HG02938 (cell line): ENCODE data around the gene BLVRB.
"Not testable (repeated sequence)": the region's sequence is repeated elsewhere in the genome, so short reads cannot be mapped to it uniquely, and the experiment has no call there.

Experiments
- ATAC-seq: cut with Tn5 transposase; IDR thresholded peaks from one replicate; pipeline ENCODE4 v1.9.1; 2021; ENCODE audit warnings: mild to moderate bottlenecking, moderate library complexity; ENCODE audit not compliant: unreplicated experiment

BLVRB gene

DNA sequence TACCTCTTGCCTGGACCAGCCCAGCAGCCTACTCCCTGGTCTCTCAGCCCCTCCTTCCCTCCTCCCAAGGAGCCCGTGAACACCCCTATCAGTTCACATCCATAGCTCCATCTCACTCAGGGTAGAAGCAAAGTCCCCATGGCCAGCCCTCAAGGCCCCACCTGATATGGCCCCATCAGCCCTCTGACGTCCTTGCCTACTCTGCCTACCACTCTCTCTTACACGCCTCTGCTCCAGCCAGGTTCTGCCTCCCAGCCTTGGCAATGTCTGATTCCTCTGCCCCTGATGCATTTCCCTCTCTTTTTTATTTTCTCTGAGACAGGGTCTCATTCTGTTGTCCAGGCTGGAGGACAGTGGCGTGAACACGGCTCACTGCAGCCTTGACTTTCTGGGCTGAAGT, 13.5 kb downstream of the BLVRB start:
- ATAC-seq: no peak

DNA sequence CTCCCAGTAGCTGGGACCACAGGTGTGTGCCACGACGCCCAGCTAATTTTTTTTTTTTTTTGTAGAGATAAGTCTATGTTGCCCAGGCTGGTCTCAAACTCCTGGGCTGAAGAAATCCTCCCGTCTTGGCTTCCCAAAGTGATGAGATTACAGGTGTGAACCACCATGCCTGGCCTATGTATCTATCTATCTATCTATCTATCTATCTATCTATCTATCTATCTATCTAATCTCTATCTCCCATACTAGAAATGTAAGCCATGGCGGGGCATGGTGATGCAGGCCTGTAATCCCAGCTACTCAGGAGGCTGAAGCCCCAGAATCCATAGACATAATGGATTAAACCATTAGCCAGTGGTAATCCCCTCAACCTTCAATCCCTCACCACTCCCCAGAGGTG, 14.9 kb downstream of the BLVRB start:
- ATAC-seq: no peak

DNA sequence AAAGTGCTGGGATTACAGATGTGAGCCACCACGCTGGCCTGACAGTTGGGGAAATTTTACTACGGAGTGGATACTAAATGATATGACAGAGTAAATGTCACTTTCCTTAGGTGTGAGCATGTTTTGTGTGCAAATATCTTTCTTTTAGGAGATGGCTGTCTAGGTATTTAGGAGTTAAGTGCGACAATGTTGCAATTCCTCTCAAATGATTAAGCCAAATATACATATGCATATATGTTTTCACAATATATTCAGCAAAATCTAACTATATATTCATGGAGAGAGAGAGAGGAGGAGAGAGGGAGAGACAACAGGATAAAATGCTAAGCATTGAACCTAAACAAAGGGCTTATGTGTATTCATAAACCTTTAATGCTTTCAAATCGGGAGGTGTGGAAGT, 16.0 kb downstream of the BLVRB start:
- no peak for ATAC-seq

DNA sequence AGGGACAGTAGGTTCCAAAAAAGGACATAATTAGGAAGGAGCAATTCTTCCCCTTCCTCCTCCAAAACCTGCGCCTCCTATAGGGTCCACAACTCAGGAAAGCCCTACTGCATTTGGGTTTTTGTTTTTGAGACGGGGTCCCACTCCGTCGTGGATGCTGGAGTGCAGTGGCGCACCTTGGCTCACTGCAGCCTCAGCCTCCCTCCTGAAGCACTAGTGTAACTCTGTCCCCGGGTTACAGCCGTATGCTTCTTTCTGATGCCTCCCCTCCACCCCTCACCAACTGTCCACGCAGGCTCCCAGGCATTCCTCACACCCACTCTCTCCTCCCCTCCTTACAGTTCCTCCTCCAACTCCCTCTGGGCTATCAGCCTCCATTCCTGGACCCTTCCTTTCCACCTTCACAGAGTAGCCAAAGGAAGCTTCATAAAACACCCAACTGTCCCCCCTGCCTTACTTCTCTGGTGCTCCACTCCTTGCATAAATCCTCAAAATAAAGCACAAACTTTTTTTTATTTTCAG, 19.2 kb downstream of the BLVRB start:
- no peak for ATAC-seq

DNA sequence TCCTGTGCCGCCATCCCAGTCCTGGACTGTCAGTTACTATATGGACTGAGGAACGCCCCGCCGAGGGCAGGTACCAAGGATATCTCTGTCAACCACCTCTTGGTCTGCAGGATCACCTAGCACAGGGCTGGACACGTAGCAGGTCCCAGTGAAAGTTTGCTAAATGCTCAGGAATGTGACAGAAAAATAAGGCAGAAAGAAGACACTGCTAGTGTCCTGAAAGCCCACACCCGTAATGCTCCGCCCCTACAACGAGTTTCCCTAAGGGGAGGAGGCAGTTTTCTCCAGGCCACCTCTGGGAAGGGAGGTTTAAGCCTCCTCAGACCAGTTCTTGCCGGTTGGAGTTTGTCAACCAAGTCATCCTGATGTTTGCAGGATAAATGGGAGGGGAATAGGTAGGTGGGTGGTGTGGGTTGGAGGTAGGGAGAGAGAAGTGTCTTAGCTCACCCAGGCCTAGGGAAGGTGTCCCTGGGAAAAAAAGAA, 19.7 kb downstream of the BLVRB start:
- no peak for ATAC-seq

DNA sequence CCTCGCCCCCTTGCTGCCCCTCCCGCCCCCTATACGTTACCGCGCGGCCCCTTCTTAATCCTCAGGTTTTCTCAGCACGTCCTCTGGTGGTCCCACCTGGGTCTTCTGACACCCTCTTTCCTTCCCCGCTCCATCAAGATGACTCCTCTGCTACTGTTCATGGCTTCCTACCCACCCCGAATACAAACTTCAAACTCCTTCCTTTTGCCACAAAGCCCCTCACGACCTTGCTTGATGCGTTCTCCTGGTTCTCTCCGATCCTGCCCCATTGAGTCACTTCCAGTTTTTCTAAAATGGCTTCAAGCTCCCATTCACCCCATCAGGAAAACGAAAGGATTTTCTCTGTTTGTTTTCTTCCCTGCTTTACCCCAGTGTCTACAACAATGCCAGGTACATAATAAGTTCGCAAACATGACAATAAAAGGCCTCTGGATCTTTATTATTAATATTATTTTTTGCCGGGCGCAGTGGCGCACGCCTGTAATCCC, 20.7 kb downstream of the BLVRB start:
- no peak for ATAC-seq

DNA sequence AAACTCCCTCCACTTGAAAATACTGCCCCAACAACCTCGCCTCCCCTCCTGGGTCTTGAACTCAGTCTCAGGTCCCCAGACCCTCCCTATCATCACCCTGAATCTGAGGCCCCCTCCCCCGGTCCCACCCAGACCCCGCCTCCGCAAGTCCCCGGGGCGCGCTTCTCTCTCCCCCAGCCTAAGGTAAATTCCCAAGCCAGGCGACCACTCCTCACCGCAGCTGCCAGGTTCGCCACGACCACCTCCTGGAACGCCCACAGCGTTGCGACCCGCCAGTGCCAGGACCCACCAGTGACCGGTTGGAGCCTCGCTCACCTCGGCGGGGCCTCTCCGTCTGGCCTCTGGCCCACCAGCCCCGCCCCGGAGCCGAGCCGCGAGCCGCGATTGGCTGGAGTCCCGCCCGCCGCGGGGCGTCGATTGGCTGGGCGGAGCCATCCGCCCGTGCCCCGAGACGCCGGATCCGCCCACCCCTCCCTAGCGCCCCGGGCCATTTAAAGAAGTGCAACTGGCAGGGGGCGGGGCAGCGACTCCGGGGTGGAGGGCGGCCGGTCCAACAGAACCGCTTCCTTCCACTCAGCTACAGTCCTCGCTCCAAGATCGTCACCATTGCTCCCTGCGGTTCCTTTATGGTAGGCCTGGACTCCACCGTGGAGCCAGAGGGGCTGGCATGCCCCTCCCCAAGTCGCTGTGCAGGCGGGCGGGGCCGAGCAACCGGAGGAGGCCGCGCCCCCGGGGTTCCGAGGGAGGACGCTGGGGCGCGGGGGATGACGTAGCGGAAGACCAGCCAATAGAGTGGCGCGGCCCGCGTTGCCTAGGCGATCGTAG, 21.3 kb downstream of the BLVRB start, which contains the start of gene SERTAD3:
Gene SERTAD3 (minus strand): TSS at position 336 of the 825 bp plus-strand sequence. CDS start 2,255 bp downstream, outside the sequence.
- ATAC-seq: peak; percentile 55

DNA sequence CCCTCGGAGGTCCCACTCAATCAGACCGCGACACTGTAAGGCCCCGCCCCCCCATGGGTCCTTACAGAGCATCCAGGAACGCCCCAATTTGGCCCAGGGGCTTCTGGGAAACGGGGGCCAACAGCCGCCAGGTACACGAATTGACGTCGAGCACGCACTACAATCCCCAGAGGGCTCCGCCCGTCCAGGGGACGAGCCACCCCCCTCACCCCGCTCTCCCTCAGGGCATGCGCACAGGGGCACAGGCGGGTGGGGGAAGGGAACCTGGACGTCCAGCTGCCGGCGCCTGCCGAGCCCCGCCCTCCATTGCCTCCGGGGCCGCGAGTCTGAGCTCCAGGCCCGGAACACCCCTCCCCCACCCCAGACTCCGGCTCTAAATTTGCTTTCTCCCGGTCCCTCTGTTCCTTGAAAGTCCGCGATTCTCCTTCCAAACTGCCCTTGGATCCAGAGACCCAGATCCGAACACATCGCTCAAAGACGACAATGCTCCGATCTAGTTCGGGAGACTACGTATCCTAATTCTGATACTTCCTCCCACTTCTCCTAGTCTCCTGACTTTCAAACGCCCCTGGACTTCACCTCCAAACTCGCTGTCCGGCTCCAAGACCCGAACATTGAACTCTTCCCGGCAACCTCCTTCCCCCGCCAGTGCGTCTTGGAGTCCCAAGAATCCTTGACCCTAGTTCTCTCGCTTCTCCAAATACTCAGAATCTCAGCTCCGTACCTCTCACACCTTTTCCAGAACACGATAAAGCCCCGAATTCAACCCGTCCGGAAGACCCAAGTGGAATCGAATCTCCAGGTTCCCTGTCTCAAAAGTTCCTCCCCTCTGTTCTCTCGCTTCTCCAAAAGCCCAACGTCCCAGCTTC, 22.2 kb downstream of the BLVRB start:
- peak; percentile 74 for ATAC-seq

DNA sequence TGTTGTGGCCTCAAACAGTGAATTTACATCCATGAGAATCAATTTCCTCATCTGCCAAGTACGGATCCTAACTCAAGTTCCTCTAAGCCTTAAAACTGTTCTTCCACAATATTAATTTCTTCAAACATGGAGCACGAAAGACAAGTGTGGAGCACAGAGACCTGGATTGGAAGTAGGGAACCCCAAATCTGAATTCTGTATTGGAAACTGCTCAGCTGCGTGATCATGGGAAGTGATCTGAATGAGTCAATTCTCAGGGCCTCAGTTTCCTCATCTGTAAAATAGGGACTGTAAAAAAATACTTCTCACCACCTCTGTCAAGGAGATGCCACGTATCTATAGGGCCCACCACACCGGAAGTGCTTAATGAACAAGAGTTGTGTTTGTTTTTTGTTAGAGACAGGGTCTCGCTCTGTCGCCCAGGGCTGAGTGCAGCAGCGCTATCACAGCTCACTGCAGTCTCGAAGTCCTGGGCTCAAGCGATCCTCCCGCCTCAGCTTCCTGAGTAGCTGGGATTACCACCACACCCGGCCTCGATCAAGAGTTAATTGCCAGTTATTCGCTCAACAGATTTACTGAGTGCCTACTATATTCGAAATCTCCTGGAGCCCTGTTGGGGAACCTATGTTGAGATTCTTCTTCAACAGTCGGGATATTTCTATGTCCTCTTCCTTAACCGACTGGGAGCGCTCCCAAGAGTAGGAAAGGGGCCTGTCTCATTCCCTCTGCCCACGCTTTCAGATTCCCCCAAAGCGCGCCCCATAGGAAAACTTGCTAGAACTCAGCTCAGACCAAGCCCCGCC, 23.0 kb downstream of the BLVRB start:
- no peak for ATAC-seq

DNA sequence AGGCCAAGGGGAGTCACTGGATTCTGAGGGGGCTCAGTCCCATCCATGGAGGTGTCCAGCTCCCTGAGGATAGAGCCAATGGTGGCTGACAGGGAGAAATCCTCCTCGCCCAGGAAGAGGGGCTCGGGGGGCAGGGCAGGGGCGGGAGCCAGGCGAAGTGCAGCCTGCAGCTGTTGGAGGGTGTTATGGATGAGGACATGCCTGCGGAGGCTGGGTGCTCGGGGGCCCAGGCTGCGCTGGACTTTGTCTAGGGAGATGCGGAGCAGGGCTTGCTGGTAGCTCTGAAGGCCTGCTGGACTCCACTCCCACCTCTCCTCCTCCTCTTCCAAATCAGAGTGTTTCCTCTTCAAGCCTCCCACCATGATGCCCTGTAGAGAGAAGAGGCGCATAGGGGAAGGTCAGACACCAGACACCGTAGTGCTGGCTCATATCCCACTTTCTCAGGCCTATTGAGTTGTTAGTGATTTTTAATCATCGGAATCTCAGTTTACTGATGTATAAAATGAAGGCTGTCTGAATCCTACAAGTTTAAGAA, 23.8 kb downstream of the BLVRB start:
- no peak for ATAC-seq

DNA sequence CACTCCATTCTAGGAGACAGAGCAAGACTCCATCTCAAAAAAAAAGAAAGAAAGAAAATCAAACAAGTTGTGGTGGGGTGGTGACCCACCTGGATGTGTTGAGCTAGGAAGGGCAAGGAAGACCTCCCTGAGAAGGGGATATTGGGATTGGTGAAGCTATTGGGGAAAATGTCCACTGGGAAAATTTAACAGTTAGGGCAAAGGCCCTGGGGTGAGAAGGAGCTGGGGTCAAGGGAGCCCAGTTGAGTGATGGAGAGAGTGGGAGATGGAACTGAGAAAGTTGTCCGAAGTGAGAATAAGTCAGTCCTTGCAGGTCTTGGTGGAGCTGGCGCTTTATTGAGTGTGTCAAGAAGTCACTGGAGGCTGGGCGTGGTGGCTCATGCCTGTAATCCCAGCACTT, 27.3 kb downstream of the BLVRB start:
- ATAC-seq: no peak

DNA sequence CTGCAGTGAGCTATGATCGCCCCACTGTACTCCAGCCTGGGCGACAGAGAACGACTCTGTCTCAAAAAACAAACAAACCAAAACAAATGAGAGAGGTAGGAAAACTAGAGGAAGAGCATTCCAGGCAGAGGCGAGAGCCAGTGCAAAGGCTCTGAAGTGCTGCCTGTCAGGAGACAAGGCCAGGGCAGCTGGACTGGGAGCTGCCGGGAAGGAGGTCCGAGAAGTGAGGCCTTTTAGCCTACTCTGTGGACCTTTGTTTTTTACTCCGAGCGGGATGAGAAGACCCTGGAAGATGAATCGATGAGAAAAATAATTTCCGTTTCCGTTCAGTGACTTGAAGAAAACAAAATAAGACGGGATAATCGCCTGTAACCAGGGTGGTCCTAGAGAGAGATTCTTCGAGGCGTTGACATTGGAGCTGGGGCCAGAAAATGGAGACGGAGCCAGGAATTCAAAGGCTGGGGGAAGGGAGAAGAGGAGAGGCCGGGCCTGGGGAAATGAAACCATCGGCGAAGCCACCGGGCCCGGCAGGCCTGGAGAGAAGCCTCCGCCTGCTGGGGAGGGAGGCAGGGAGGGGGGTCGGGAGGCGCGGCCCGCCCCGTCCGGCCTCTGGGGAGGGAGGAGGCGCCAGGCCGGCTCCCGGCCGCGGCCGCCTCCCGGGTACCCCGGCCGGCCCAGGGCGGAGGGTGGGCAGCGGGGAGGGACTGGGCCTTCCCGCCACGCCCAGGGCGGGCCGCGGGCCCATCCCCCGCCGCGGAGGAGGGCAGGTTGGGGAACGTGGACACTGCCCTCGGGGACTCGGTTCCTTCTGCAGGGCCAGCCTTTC, 31.9 kb downstream of the BLVRB start:
- no peak for ATAC-seq

DNA sequence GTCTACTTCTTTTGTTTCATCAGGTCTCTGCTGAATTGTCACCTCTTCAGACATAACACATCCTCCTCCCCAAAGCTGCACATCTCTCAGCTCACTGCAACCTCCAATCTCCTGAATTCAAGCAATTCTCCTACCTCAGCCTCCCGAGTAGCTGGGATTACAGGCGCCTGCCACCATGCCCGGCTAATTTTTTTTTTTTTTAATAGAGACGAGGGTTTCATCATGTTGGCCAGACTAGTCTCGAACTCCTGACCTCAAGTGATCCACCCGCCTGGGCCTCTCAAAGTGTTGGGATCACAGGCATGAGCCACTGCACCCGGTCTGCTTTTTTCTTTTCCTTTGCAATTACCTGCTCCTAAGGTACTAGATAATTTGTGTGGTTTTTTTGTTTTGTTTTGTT, 32.8 kb downstream of the BLVRB start:
- not testable (repeated sequence) for ATAC-seq

DNA sequence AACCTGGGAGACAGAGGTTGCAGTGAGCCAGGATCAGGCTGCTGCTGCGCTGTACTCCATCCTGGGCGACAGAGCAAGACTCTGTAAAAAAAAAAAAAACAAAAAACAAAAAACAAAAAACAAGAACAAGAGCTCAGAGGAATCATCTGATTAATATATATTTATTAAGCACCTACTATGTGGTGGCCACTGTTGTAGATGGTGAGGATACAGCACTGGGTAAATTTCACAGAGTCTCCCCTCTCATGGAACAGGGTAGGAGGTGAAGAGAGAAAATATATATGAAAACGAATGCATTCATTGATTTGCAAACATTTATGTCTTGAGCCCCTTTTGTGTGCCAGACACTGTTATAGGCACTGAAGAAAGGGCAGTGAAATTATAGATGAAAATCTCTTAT, 33.8 kb downstream of the BLVRB start:
- no peak for ATAC-seq

DNA sequence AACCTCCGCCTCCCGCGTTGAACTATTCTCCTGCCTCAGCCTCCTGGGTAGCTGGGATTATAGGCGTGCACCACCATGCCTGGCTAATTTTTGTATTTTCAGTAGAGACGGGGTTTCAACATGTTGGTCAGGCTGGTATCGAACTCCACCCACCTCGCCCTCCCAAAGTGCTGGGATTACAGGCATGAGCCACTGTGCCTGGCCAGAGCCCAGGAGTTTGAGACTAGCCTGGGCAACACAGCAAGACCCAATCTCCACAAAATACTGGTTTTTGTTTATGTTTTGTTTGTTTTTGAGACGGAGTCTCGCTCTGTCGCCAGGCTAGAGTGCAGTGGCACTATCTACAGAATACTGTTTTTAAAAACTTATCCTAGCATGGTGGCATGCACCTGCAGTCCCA, 35.3 kb downstream of the BLVRB start:
- ATAC-seq: not testable (repeated sequence)

DNA sequence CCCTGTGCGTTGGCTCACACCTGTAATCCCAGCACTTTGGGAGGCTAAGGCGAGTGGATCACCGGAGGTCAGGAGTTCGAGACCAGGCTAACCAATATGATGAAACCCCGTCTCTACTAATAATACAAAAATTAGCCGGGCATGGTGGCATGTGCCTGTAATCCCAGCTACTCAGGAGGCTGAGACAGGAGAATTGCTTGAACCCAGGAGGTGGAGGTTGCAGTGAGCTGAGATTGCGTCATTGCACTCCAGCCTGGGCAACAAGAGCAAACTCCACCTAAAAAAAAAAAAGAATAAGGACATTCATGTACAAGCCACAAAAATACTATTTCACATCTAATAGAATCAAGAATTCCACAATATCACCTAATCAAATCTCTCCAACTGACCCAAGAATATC, 37.3 kb downstream of the BLVRB start:
- ATAC-seq: not testable (repeated sequence)

DNA sequence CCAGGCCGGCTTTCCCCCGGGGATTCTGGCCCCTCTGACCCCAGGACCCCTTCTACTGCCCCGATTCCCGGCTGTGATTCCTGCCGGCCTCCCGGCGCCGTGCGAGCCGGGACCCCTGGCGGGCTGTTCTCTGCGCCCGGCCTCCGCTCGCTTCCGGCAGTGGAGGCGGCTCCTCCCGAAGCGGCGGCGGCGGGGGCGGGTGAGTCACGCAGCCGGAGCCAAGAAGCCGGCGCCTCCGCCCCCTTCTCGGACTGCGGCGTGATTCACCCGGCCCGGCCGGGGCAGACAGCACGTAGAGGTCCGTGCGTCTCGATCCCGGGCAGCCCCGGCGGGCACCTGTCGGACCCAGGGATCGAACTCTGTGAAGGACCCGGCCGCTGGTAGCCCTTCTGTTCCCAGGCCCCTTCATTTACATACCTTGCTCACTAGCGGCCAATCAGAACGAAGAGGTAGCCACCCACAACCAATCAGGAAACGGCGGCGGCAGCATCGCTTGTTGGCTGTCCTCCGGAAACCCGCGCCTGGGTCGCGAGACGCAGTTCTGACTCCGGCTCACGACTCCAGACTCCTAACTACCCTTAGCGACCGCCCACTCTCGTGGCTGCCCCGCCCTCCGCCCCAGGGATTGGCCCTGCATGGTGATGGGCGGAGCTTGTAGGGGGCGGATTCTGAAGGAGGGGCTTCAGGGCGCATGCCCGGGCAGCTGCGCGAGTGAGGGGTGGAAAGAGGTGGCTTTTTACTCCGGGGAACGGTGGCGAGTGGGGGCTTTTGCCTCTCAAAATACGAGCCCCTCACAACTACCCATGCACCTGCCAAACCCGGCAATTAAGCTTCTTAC, 39.9 kb downstream of the BLVRB start, which contains the start of gene SERTAD1:
Gene SERTAD1 (minus strand): TSS at position 543 of the 838 bp plus-strand sequence. CDS start 2,446 bp downstream, outside the sequence.
- peak; percentile 78 for ATAC-seq
